HCT116 (cell line): ENCODE measurements around the gene EFEMP2. TPM values are rescaled to one million over a fixed set of nuclear protein-coding genes. Genes with fewer than 3 reads are reported as not detected.

Experiments
- ATAC-seq: fragments of 200-7000 bp; cut with Tn5 transposase; 2 replicates; pipeline ENCODE4 v1.9.1; 2020; ENCODE audit warnings: mild to moderate bottlenecking, moderate library complexity
- BruUV-seq: library from RNA; stranded (reverse); fragments of 400-500 nt; replicated peaks from 2 replicates; lab custom pipeline; 2021; lab: Mats Ljungman, UMichigan
- CTCF ChIA-PET: fragments of 300-600 bp; sonication (Branson Sonifier 250); formaldehyde crosslinking; loops from one replicate; lab custom pipeline; 2021; ENCODE audit warnings: antibody characterized with exemption; lab: Charles Lee
- POLR2A ChIA-PET: fragments of 300-600, 350-600 bp; sonication (Branson Sonifier 250); formaldehyde crosslinking; loops from one replicate; lab custom pipeline; 2021; ENCODE audit warnings: antibody characterized with exemption; lab: Charles Lee
- RAD21 ChIA-PET, 2 experiments: fragments of 300-600 bp; sonication (Branson Sonifier 250); formaldehyde crosslinking; loops; one replicate each; lab custom pipeline; 2023; ENCODE audit warnings: low total read pairs in 2 of 2; ENCODE audit not compliant: uncharacterized antibody in 2 of 2, unreplicated experiment in 2 of 2, low non-redundant PET in 1 of 2; lab: Charles Lee
- DNase-seq: peaks from one replicate; pipeline ENCODE4 v3.0.0-alpha.2; 2010; ENCODE audit warnings: low read depth, low spot score
- H2AFZ ChIP-seq: fragments of 200-600 bp; shearing (Covaris generic), sonication (generic); 2 replicates; pipeline ENCODE4 v1.6.1; 2017; ENCODE audit warnings: low read depth, mixed run types, mixed read lengths, antibody characterized with exemption, low read length; ENCODE audit not compliant: poor library complexity, severe bottlenecking
- H3K27ac ChIP-seq: 2 replicates; pipeline ENCODE4 v1.5.1; 2012; ENCODE audit warnings: low read depth, low read length
- H3K27me3 ChIP-seq: fragments of 200-600 bp; sonication (generic); 2 replicates; pipeline ENCODE4 v1.6.1; 2016; ENCODE audit warnings: mixed run types, low read length, mixed read lengths; ENCODE audit not compliant: insufficient read depth
- H3K36me3 ChIP-seq, 2 experiments: fragments of 200-500 bp in 1 of 2; fragments of 200-600 bp in 1 of 2; sonication (Bioruptor generic) in 1 of 2; sonication (generic) in 1 of 2; 2 replicates each; pipeline versions ENCODE4 v1.5.1 to v1.6.1; 2014 to 2016; ENCODE audit warnings: low read length in 2 of 2, inconsistent platforms in 1 of 2, mixed read lengths in 1 of 2, mixed run types in 1 of 2; ENCODE audit not compliant: insufficient read depth in 2 of 2, control insufficient read depth in 1 of 2
- H3K4me1 ChIP-seq, 2 experiments: fragments of 200-600 bp in 1 of 2; sonication (generic) in 1 of 2; 2 replicates each; pipeline versions ENCODE4 v1.5.1 to v1.6.1; 2012 to 2017; ENCODE audit warnings: low read length in 2 of 2, inconsistent platforms in 1 of 2, mild to moderate bottlenecking in 1 of 2, mixed read lengths in 1 of 2, mixed run types in 1 of 2, moderate library complexity in 1 of 2; ENCODE audit not compliant: insufficient read depth in 2 of 2, control insufficient read depth in 1 of 2
- H3K4me2 ChIP-seq: fragments of 200-600 bp; sonication (generic); 2 replicates; pipeline ENCODE4 v1.6.1; 2017; ENCODE audit warnings: mixed run types, low read length, mixed read lengths
- H3K4me3 ChIP-seq, 2 experiments: fragments of 200-600 bp in 1 of 2; sonication (generic) in 1 of 2; replicated peaks in 1 of 2; 2 replicates each; pipeline ENCODE4 v1.5.1; 2011 to 2016; ENCODE audit warnings: low read length in 2 of 2, control low read depth in 1 of 2, low read depth in 1 of 2, mild to moderate bottlenecking in 1 of 2, mixed read lengths in 1 of 2, mixed run types in 1 of 2
- H3K79me2 ChIP-seq: fragments of 200-600 bp; sonication (generic); 2 replicates; pipeline ENCODE4 v1.6.1; 2017; ENCODE audit warnings: mild to moderate bottlenecking, mixed run types, low read length, moderate library complexity, mixed read lengths; ENCODE audit not compliant: insufficient read depth
- H3K9ac ChIP-seq: fragments of 200-600 bp; sonication (generic); 2 replicates; pipeline ENCODE4 v1.6.1; 2016; ENCODE audit warnings: low read length, mixed read lengths
- H3K9me2 ChIP-seq: fragments of 200-600 bp; sonication (generic), shearing (Covaris generic); 2 replicates; pipeline ENCODE4 v1.6.1; 2017; ENCODE audit warnings: mixed run types, mild to moderate bottlenecking, moderate library complexity; ENCODE audit not compliant: insufficient read depth
- H3K9me3 ChIP-seq, 2 experiments: fragments of 200-500 bp in 1 of 2; fragments of 200-600 bp in 1 of 2; sonication (Bioruptor generic) in 1 of 2; sonication (generic) in 1 of 2; 2 replicates each; pipeline ENCODE4 v1.6.1; 2014 to 2017; ENCODE audit warnings: low read length in 2 of 2, mixed read lengths in 2 of 2, inconsistent platforms in 1 of 2, low read depth in 1 of 2, mild to moderate bottlenecking in 1 of 2, mixed run types in 1 of 2, moderate library complexity in 1 of 2; ENCODE audit not compliant: control insufficient read depth in 1 of 2, insufficient read depth in 1 of 2
- H4K20me1 ChIP-seq: fragments of 200-600 bp; sonication (generic), shearing (Covaris generic); 2 replicates; pipeline ENCODE4 v1.6.1; 2017; ENCODE audit warnings: mixed run types, mild to moderate bottlenecking, moderate library complexity; ENCODE audit not compliant: insufficient read depth
- CEBPB ChIP-seq: IDR thresholded peaks from 2 replicates; pipeline ENCODE4 v1.6.1; 2012; ENCODE audit warnings: low read depth
- ELF1 ChIP-seq: IDR thresholded peaks from 2 replicates; pipeline ENCODE4 v1.6.1; 2012; ENCODE audit warnings: low read depth, borderline replicate concordance
- EZH2 ChIP-seq: fragments of 200-600 bp; sonication (generic); IDR thresholded peaks from 2 replicates; pipeline ENCODE4 v1.6.1; 2017; ENCODE audit warnings: antibody characterized with exemption, mixed run types
- MAX ChIP-seq: IDR thresholded peaks from 2 replicates; pipeline ENCODE4 v1.6.1; 2012
- POLR2AphosphoS5 ChIP-seq: IDR thresholded peaks from 2 replicates; pipeline ENCODE4 v1.6.1; 2011; ENCODE audit warnings: mild to moderate bottlenecking, low read depth, low read length, moderate library complexity
- SRF ChIP-seq: IDR thresholded peaks from 2 replicates; pipeline ENCODE4 v1.6.1; 2012; ENCODE audit warnings: low read depth
- TCF7L2 ChIP-seq: IDR thresholded peaks from 2 replicates; pipeline ENCODE4 v1.7.0; 2011; ENCODE audit warnings: borderline replicate concordance, inconsistent platforms; ENCODE audit not compliant: insufficient read depth, insufficient read length; ENCODE audit errors: extremely low read depth
- YY1 ChIP-seq: IDR thresholded peaks from 2 replicates; pipeline ENCODE4 v1.6.1; 2011; ENCODE audit warnings: low read length, low read depth, moderate library complexity, mild to moderate bottlenecking; ENCODE audit not compliant: insufficient replicate concordance; ENCODE audit errors: extremely low read depth
- intact Hi-C: fragments of 100-400 bp; cut with micrococcal nuclease; formaldehyde crosslinking; loops from 2 replicates; pipeline ENCODE4 v1.10.0; 2022
- total RNA-seq: library from RNA; stranded (reverse); gene quantifications from one replicate; pipeline ENCODE4 v1.2.1, GENCODE V29; 2021; ENCODE audit not compliant: unreplicated experiment
- TF ChIP-seq, protein P1 (sequence below): IDR thresholded peaks from 2 replicates; pipeline ENCODE4 v1.6.1; 2012; ENCODE audit warnings: low read depth

The EFEMP2 gene
- total RNA-seq, 1 experiment from 2014 or later = 8.4 TPM

GRCh38 chr11:65895482-65895981 lies 22.9 kb upstream of the EFEMP2 start (continued):
- TF ChIP-seq, protein P1, sequence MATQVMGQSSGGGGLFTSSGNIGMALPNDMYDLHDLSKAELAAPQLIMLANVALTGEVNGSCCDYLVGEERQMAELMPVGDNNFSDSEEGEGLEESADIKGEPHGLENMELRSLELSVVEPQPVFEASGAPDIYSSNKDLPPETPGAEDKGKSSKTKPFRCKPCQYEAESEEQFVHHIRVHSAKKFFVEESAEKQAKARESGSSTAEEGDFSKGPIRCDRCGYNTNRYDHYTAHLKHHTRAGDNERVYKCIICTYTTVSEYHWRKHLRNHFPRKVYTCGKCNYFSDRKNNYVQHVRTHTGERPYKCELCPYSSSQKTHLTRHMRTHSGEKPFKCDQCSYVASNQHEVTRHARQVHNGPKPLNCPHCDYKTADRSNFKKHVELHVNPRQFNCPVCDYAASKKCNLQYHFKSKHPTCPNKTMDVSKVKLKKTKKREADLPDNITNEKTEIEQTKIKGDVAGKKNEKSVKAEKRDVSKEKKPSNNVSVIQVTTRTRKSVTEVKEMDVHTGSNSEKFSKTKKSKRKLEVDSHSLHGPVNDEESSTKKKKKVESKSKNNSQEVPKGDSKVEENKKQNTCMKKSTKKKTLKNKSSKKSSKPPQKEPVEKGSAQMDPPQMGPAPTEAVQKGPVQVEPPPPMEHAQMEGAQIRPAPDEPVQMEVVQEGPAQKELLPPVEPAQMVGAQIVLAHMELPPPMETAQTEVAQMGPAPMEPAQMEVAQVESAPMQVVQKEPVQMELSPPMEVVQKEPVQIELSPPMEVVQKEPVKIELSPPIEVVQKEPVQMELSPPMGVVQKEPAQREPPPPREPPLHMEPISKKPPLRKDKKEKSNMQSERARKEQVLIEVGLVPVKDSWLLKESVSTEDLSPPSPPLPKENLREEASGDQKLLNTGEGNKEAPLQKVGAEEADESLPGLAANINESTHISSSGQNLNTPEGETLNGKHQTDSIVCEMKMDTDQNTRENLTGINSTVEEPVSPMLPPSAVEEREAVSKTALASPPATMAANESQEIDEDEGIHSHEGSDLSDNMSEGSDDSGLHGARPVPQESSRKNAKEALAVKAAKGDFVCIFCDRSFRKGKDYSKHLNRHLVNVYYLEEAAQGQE = no peak
- TF ChIP-seq YY1 = no peak
- TF ChIP-seq TCF7L2 = no peak
- no peak for TF ChIP-seq ELF1
- TF ChIP-seq EZH2 = no peak
- TF ChIP-seq MAX = no peak
- TF ChIP-seq CEBPB = no peak
- TF ChIP-seq, all 23 proteins: peak for 0

GRCh38 chr11:65894034-65894591 lies 21.5 kb upstream of the EFEMP2 start:
- peak overlapping the region; percentile 87 for H3K9ac ChIP-seq
- H3K4me1 ChIP-seq = peaks cover 22 to 91% of the 10 kb centered on the region in 2 experiments
- RAD21 ChIA-PET = no interaction called here

More at GRCh38 chr11:65894034-65894591, 21.5 kb upstream of the EFEMP2 start:
- Histone ChIP-seq H3K27me3 (no peaks in the 10 kb centered on the region), H3K4me2 (peak overlapping the region; percentile 28), H3K27ac (peak overlapping the region; percentile 41), H4K20me1 (peaks cover 31% of the 10 kb centered on the region; the same call in 1 of the 2 replicates), H3K9me3 (no peaks in the 10 kb centered on the region), H3K36me3 (peaks cover 10 to 47% of the 10 kb centered on the region in 2 experiments; a peak in 3 of 4 replicates), H3K4me3 (no peak overlapping the region)
- DNase-seq = no peak
- intact Hi-C loops = no loop called here
- ATAC-seq = no peak
- POLR2A ChIA-PET = interaction anchor here (0.7 to 8.5 kb wide), 7 partner anchors 8 to 35 kb away, joined by 3 to 124 read pairs (median 30); partner anchors contain the start of genes CFL1, FOSL1 and MUS81
- TF ChIP-seq SRF (no peak), POLR2AphosphoS5 (peak; percentile 50)
- TF ChIP-seq, all 23 proteins: peak for 1
- no peak overlapping the region for H2AFZ ChIP-seq
- no peaks in the 10 kb centered on the region for H3K9me2 ChIP-seq
- H3K79me2 ChIP-seq = peaks cover 77% of the 10 kb centered on the region
- BruUV-seq = no TSS peak
- CTCF ChIA-PET = interaction anchor here (0.7 to 3.2 kb wide), 5 partner anchors 17 to 151 kb away, joined by 3 to 16 read pairs (median 3); no protein-coding TSS in a partner anchor
